ENCODE data around the gene MYADML2.
"Not testable (repeated sequence)": the region's sequence is repeated elsewhere in the genome, so short reads cannot be mapped to it uniquely, and the experiment has no call there.

MYADML2 gene

GRCh38 chr17:81958633-81959342 is 11.8 kb upstream of the MYADML2 start:
- DNase-seq (ENCODE audit: low spot score) = no peak

- DNase-seq (ENCODE audit: low spot score) = no peak
Observed at GRCh38 chr17:81957691-81958432, 10.8 kb upstream of the MYADML2 start.

- DNase-seq (ENCODE audit: low spot score) = no peak
Observed at GRCh38 chr17:81956607-81957589, 9.9 kb upstream of the MYADML2 start.

GRCh38 chr17:81955756-81956544 is 8.9 kb upstream of the MYADML2 start:
- no peak for DNase-seq (ENCODE audit: low spot score)

- DNase-seq (ENCODE audit: low spot score) = no peak
Observed at GRCh38 chr17:81955058-81955681, 8.1 kb upstream of the MYADML2 start.

DNA sequence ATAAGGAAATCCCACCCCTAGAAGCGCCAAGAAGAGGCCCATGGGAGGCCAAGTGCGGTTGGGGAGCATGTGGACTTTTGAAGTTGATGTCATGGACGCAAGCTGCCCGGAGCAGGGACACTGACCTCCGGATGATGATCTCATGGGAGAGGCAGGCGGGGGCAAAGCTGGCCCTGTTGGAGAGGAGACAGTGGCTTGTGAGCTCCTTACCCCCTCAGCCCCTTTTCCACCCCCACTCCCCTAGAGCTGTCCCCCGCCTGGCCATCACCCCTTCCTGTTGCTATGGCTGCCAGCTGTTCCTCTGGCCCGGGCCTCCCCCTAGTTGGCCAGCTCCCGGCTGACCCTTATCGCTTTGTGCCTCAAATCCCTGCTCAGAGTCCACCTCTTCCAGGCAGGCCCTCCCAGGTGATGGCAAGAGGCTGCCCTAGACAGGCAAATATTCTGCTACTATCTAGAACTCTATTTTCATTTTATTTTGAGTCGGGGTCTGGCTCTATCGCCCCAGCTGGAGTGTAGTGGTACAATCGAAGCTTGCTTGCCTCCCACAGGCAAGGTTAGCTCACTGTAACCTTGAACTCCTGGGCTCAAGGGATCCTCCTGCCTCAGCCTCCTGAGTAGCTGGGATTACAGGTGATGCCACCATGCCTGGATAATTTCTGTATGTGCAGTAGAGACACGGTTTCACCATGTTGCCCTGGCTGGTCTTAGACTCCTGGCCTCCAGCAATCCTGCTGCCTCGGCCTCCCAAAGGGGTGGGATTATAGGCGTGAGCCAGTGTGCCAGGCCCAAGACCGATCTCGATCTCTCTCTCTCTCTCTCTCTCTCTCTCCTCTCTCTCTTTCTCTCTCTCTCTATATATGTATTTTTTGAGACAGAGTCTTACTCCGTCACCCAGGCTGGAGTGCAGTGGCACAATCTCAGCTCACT is 7.4 kb upstream of the MYADML2 start:
- no peak for DNase-seq (ENCODE audit: low spot score)

DNA sequence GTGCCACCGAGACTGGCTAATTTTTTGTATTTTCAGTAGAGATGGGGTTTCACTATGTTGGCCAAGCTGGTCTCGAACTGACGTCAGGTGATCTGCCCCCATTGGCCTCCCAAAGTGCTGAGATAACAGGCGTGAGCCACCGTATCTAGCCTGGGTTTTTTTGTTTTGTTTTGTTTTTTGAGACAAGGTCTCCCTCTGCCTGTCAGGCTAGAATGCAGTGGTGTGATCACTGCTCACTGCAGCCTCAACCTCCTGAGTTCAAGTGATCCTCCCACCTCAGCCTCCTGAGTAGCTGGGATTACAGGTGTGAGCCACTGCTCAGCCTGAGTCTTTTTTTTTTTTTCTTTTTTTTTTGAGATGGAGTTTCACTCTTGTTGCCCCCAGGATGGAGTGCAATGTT is 6.4 kb upstream of the MYADML2 start:
- not testable (repeated sequence) for DNase-seq (ENCODE audit: low spot score)

GRCh38 chr17:81952792-81953228 is 5.8 kb upstream of the MYADML2 start:
- no peak for DNase-seq (ENCODE audit: low spot score)

- DNase-seq (ENCODE audit: low spot score) = no peak
Observed at GRCh38 chr17:81951785-81952684, 5.0 kb upstream of the MYADML2 start.

DNA sequence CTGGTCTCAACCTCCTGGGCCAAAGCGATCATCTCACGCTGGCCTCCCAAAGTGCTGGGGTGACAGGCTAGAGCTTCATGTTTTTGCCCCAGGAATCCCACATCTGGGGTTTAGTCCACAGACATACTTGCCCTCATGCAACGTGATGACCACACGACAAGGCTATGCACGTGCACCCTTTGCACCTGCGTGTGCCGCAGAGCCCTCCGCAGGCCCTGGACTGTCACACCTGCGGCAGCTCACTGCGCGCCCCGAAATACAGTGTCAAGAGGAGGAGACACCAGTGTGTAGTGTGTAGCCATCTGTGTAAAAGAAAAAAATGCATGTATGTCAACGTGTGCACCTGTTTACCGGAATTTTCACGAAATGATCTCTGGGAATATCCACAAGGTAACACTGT is 3.5 kb upstream of the MYADML2 start:
- no peak for DNase-seq (ENCODE audit: low spot score)

DNA sequence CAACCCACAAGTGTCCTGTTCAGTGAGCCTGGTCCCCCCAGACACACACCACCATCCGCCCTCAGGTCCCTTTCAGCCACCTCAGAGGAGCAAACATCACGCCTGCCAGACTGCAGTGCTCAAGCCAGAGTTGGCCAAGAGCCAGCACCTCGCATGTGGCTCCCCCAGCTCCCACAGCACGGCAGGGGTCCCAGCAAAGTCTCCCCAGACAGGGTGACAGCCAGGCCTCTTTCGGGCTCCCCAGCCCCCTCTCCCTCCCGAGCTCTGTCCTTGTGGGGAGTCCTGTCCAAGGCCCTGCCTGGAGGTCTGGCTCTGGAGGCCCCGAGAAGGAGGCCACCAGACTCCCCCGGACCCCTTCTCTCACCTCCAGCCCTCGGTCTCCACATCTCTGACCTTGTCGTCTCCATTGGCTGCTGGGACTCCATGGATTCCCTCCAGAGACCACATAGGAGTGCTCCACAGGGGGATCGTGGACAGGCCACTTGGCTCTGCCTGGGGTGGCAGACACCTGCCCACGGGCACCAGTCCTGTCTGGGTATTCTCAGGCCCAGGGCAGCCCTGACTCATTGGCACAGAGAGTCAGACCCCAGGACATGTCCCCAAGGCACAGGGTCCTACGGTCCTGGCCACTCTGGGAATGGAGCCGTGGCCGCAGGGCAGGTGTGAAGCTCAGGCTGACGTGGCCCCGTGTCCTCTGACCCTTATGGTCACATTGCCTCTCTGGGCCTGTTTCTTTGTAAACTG is 1.8 kb upstream of the MYADML2 start:
- DNase-seq (ENCODE audit: low spot score) = no peak

- DNase-seq (ENCODE audit: low spot score) = no peak
Observed at GRCh38 chr17:81944858-81945257, 2.2 kb downstream of the MYADML2 start.

- no peak for DNase-seq (ENCODE audit: low spot score)
Observed at GRCh38 chr17:81942167-81942553, 4.9 kb downstream of the MYADML2 start.

GRCh38 chr17:81941484-81942166 is 5.4 kb downstream of the MYADML2 start:
- DNase-seq (ENCODE audit: low spot score) = no peak

GRCh38 chr17:81940538-81941483 is 6.2 kb downstream of the MYADML2 start:
- DNase-seq (ENCODE audit: low spot score) = no peak

GRCh38 chr17:81939881-81940385 is 7.1 kb downstream of the MYADML2 start:
- no peak for DNase-seq (ENCODE audit: low spot score)
